Omental fat pad (tissue), 4 donors: Measurements from ENCODE around the gene FOXG1. TPM values are rescaled to one million over a fixed set of nuclear protein-coding genes. Genes with fewer than 3 reads are reported as not detected.

Experiments used
- ATAC-seq: fragments of 150-250 bp; one replicate; pipeline ENCODE4 v1.9.1; 2016; ENCODE audit warnings: mild to moderate bottlenecking, moderate library complexity; ENCODE audit not compliant: low FRiP score
- DNase-seq: peaks from one replicate; pipeline ENCODE4 v3.0.0-alpha.2; 2019; ENCODE audit warnings: low spot score
- CTCF ChIP-seq, 3 donors: fragments of 450-650 bp; IDR thresholded peaks; one replicate each; pipeline ENCODE4 v1.5.1; 2016 to 2017; ENCODE audit warnings: antibody characterized with exemption in 3 of 3, mild to moderate bottlenecking in 3 of 3, moderate library complexity in 2 of 3
- total RNA-seq, 4 donors: library from RNA; depleted of rRNA; stranded (reverse); fragments of >200 nt; gene quantifications; one replicate each; pipeline ENCODE4 v1.1.0, GENCODE V29; 2016

The FOXG1 gene
- total RNA-seq, 4 donors from 2014 or later: not detected

GRCh38 chr14:28765831-28766468 lies 637 bp upstream of the FOXG1 start:
- TF ChIP-seq CTCF (IDR thresholded peaks at IDR 0.05): no peak
- DNase-seq: no peak
- ATAC-seq: no peak

GRCh38 chr14:28767030-28767852 lies 654 bp downstream of the FOXG1 start:
- TF ChIP-seq CTCF (IDR thresholded peaks at IDR 0.05): no peak
- DNase-seq: no peak
- no peak for ATAC-seq

- ATAC-seq (no peak), DNase-seq (no peak)
- TF ChIP-seq CTCF (IDR thresholded peaks at IDR 0.05): no peak
Observed at GRCh38 chr14:28767853-28768741, 1.5 kb downstream of the FOXG1 start.

- ATAC-seq (no peak), DNase-seq (no peak)
- no peak for TF ChIP-seq CTCF (IDR thresholded peaks at IDR 0.05)
Observed at GRCh38 chr14:28769276-28769880, 2.8 kb downstream of the FOXG1 start.

GRCh38 chr14:28770061-28770460 lies 3.5 kb downstream of the FOXG1 start:
- ATAC-seq (no peak), DNase-seq (no peak)
- no peak for TF ChIP-seq CTCF (IDR thresholded peaks at IDR 0.05)

GRCh38 chr14:28770630-28771029 lies 4.0 kb downstream of the FOXG1 start:
- no peak for DNase-seq
- no peak for TF ChIP-seq CTCF (IDR thresholded peaks at IDR 0.05)
- no peak for ATAC-seq
